Small intestine (tissue), 7 donors: ENCODE measurements around the gene PSRC1. TPM values are rescaled to one million over a fixed set of nuclear protein-coding genes. Genes with fewer than 3 reads are reported as not detected.
A peak's percentile ranks its signal among the peaks of the same experiment; 100 is the strongest.
"Not testable (repeated sequence)": the region's sequence is repeated elsewhere in the genome, so short reads cannot be mapped to it uniquely, and the experiment has no call there.

Experiments used
- DNase-seq, 2 donors: peaks; one replicate each; pipeline versions ENCODE4 v3.0.0 to v3.0.0-alpha.2; 2013
- FAIRE-seq: peaks from 2 replicates; lab custom pipeline; 2012; peaks lifted over from hg19 to GRCh38; lab: Jason Lieb, UNC
- H3K27ac ChIP-seq, 3 donors: one replicate each; pipeline ENCODE4 v1.5.1; 2013; ENCODE audit warnings: low read length in 2 of 3, mild to moderate bottlenecking in 2 of 3, control low read depth in 1 of 3, inconsistent platforms in 1 of 3, low read depth in 1 of 3, moderate library complexity in 1 of 3
- H3K27me3 ChIP-seq, 3 donors: one replicate each; pipeline ENCODE4 v1.6.1; 2013; ENCODE audit warnings: low read length in 3 of 3, inconsistent platforms in 1 of 3; ENCODE audit not compliant: control insufficient read depth in 3 of 3, insufficient read depth in 3 of 3
- H3K36me3 ChIP-seq, 3 donors: one replicate each; pipeline ENCODE4 v1.6.1; 2013; ENCODE audit warnings: low read length in 3 of 3, inconsistent platforms in 1 of 3, low read depth in 1 of 3, mild to moderate bottlenecking in 1 of 3, moderate library complexity in 1 of 3; ENCODE audit not compliant: control insufficient read depth in 3 of 3, insufficient read depth in 2 of 3
- H3K4me1 ChIP-seq, 3 donors: one replicate each; pipeline ENCODE4 v1.6.1; 2013; ENCODE audit warnings: low read length in 2 of 3, inconsistent platforms in 1 of 3, low read depth in 1 of 3, mild to moderate bottlenecking in 1 of 3, moderate library complexity in 1 of 3; ENCODE audit not compliant: control insufficient read depth in 3 of 3, insufficient read depth in 2 of 3
- H3K4me3 ChIP-seq, 3 donors: one replicate each; pipeline ENCODE4 v1.5.1; 2013; ENCODE audit warnings: low read length in 3 of 3, control low read depth in 1 of 3, inconsistent platforms in 1 of 3, low read depth in 1 of 3, mild to moderate bottlenecking in 1 of 3, moderate library complexity in 1 of 3
- H3K9me3 ChIP-seq, 2 donors: one replicate each; pipeline ENCODE4 v1.6.1; 2013; ENCODE audit warnings: low read depth in 1 of 2, low read length in 1 of 2; ENCODE audit not compliant: control insufficient read depth in 2 of 2, insufficient read depth in 1 of 2
- WGBS, 3 donors: extraction: QIAGEN DNeasy Blood & Tissue Kit; methylation state at CpG; one replicate each; pipeline ENCODE4 v1.1.7; 2013; 5-methylcytosine and 5-hydroxymethylcytosine counted together
- polyA plus RNA-seq, 4 donors: library from polyadenylated mRNA; stranded (reverse) in 3 of 4; unstranded in 1 of 4; fragments of 200-250 nt in 3 of 4; fragments of 120-200 nt in 1 of 4; gene quantifications; one replicate each; pipeline versions ENCODE4 v1.2.1 to v1.2.3, GENCODE V29; 2013
- donor health status: healthy with polysubstance abuse.
- donor health status: control.
- donor health status: control.
- donor health status: Bipolar disorder and iron deficiency.
- donor health status: healthy.

PSRC1 gene
- polyA plus RNA-seq, 4 donors = 0.67 to 15.5 (median 8.0) TPM

DNA sequence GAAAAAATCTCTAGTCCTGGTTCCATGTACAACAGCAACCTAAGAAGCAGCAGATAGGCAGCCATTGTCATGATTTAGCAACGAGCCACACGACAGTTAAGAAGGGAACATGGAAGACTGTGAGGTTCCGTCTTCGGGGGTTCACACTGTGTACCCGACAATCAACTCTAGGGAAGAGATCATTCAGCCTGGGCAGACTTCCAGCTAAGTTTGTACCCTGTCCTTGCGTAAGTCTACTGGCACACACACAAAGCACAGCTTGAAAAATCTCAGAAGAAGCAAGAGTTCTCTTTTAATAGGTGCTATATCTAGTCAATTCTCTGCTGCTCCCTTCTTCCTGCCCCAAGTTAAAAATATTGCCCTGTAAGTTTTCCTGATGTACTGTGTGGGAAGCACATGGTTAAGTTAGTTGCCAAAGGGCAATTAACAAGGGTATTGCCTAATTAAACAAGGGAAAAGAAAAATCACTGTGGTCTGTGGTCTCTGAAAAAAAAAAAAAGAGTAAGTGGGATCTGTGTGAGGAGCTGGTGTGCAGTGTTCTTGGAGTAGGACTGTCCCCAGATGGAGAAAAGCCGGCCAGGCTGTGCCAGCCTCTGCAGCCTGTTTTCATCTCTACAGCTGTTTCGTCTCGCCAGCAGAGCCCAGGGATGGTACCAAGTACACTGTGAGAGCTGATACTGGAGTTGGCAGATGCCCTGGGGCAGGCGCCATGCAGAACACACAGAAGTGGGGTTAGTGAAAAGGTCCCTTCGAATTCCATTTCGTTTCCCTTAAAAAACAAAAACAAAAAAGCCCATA, 30.2 kb upstream of the PSRC1 start:
- 28 to 67% (median 53%) methylated on average over 12 of the region's 12 CpGs for WGBS, 3 donors
- peaks cover 5 to 44% (median 7%) of the 10 kb centered on the region in 3 donors for H3K36me3 ChIP-seq

DNA sequence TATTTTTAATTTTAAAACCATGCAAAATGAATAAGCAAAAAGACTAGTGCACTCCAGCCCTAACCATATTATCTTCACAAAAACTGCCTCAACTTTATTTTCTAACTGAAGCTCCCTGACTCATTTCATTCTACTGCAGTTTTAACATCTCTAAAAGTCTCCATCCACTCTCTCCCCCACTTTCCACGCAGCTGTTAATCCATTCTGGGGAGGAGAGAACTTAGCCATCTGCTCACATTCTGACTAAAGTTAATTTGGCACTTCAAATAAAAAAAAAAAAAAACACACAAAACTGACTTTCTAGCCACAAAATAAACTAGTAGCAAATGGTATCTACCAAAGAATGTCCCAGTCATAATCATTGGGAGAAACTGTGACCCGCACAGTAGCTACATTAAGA, 29.3 kb upstream of the PSRC1 start:
- H3K4me1 ChIP-seq = peaks cover 0 to 18% (median 4%) of the 10 kb centered on the region in 3 donors
- H3K9me3 ChIP-seq = no peaks in the 10 kb centered on the region
- H3K27ac ChIP-seq = no peak overlapping the region
- no peak overlapping the region for H3K4me3 ChIP-seq
- DNase-seq (no peak), FAIRE-seq (no peak)
- no peaks in the 10 kb centered on the region for H3K27me3 ChIP-seq
- peaks cover 5 to 36% (median 5%) of the 10 kb centered on the region in 3 donors for H3K36me3 ChIP-seq
- 83 to 97% (median 90%) methylated on average over 2 of the region's 2 CpGs for WGBS, 3 donors

More for the DNA sequence above, 30.2 kb upstream of the PSRC1 start:
- FAIRE-seq (no peak), DNase-seq (peak in 1 of 2 donors; percentile 78)
- H3K27me3 ChIP-seq = no peaks in the 10 kb centered on the region
- H3K9me3 ChIP-seq = no peaks in the 10 kb centered on the region
- H3K4me3 ChIP-seq = no peak overlapping the region
- no peak overlapping the region for H3K27ac ChIP-seq
- peaks cover 0 to 12% (median 2%) of the 10 kb centered on the region in 3 donors for H3K4me1 ChIP-seq

DNA sequence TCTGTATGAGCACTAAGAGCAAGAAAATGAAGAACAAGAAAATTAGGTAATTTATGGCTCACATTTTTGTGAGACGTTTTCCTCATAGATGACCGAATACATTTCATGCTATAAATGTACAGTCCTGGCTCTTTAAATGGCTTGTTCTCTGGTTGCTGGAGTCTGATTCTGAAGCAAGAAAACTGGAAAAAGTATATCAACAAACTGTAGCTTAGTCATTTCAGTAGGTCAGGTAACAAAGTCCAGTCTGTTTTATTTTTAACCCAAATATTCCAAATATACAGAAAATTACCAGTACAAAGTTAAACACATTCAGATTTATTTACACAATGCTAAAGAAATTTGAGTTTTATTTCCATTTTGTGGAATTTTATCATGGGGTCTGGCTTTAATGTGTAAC, 26.4 kb upstream of the PSRC1 start:
- Histone ChIP-seq H3K27ac (peak overlapping the region in 1 of 3 donors; percentile 25), H3K27me3 (no peaks in the 10 kb centered on the region), H3K4me3 (no peak overlapping the region), H3K4me1 (peaks cover 4 to 39% (median 4%) of the 10 kb centered on the region in 3 donors), H3K36me3 (peaks cover 2 to 17% (median 5%) of the 10 kb centered on the region in 3 donors), H3K9me3 (no peaks in the 10 kb centered on the region)
- FAIRE-seq (no peak), DNase-seq (peak in 1 of 2 donors; percentile 30)
- WGBS, 3 donors = 63 to 74% (median 73%) methylated on average over 2 of the region's 2 CpGs

DNA sequence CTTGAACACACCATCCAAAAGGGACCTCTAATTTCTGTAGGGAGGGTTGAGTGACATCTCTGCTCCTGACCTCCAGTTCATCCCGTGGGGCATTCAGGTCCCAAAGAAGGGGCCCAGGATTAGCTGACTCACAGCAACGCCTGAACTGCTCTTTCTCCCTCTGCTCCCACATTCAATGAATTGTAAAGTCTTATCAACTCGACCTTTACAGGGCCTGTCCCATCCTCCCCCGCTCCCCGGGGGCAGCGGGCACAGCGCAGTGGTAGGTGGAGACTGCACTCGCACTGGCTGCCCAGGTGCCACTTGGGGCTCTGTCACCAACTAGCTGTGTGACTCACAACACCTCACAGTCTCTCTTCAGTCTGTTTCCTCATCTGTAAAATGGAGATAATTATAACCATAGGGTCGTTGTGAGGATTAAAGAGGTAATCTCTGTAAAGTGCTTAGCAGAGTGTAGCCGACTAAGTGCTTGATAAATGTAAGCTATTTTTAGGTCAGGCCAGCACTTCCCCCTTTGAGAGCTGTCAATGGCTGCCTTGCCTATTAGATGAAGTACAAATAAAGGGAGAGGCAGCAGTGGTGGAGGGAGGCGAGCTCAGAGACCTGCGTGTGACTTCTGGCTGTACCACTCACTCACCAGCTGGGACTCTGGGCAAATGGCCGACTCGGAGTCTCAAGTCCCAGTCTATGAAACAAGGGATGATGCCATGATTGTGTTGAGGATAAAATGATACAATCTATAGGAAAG, 24.5 kb upstream of the PSRC1 start:
- DNase-seq = peak; percentile 78 to 79
- 22 to 51% (median 24%) methylated on average over 14 of the region's 14 CpGs for WGBS, 3 donors
- Histone ChIP-seq H3K9me3 (no peaks in the 10 kb centered on the region), H3K4me3 (no peak overlapping the region), H3K4me1 (peaks cover 2 to 39% (median 4%) of the 10 kb centered on the region in 3 donors), H3K36me3 (peaks cover 0 to 11% (median 0%) of the 10 kb centered on the region in 3 donors), H3K27ac (peak overlapping the region in 2 of 3 donors; percentile 48 to 61), H3K27me3 (no peaks in the 10 kb centered on the region)
- FAIRE-seq = no peak

DNA sequence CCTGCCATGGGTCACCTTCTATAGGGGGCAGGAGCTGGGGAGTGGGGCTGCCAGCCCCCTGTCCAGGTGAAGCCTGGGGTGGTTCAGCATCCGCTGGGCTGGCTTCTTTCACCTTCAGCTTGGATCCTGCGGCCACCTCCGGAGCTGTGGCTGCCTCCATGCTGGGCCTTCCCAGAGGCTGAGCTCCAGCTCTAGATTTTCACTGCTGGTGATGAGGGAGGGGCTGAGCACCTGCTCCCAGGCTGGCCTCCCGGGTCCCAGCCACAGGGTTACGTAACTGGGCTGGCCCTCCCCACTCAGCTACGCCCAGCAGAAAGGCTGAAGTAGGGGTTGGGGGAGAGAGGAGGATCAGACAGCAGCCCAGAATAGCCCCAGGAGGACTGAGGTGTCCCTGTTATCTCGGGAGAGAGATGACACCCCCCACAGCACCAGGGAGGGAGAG, 23.9 kb upstream of the PSRC1 start, which contains the start of gene MYBPHL:
MYBPHL (minus strand) TSS at position 180 of the 442 bp plus-strand sequence; CDS start at position 160, 20 bp downstream.
- DNase-seq = peak in 1 of 2 donors; percentile 74
- Histone ChIP-seq H3K4me1 (peaks cover 2 to 39% (median 4%) of the 10 kb centered on the region in 3 donors), H3K36me3 (peaks cover 0 to 11% (median 0%) of the 10 kb centered on the region in 3 donors), H3K27ac (peak within 1 kb of the TSS in 2 of 3 donors; percentile 48 to 61), H3K27me3 (no peaks in the 10 kb centered on the region), H3K4me3 (no peak within 1 kb of the TSS), H3K9me3 (no peaks in the 10 kb centered on the region)
- FAIRE-seq = no peak
- 33 to 66% (median 47%) methylated on average over 7 of the region's 7 CpGs for WGBS, 3 donors

DNA sequence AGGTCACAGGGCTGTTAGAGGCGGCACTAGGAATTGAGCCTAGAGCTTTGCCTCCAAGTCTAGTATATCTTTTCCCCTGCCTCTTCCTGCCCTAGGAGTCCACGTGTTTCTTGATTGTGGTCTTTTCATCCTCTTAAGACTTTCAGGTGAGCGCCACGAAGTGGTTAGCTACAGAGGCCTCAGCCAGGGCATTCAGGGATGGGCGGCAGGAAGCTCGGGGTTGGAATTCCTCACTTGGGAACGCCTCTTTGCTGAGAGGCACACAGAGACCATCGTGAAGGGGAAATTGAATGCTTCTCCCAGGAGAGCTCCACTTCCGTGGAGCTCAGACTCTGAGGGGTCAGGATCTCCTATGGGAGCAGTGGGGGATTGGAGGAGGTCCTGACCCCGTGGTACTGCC, 23.0 kb upstream of the PSRC1 start:
- WGBS, 3 donors = 62 to 79% (median 75%) methylated on average over 9 to 10 of the region's 10 CpGs
- Histone ChIP-seq H3K36me3 (peaks cover 0 to 11% (median 0%) of the 10 kb centered on the region in 3 donors), H3K4me1 (peaks cover 2 to 42% (median 4%) of the 10 kb centered on the region in 3 donors), H3K27ac (peak overlapping the region in 1 of 3 donors; percentile 61)
- not testable (repeated sequence) for H3K9me3 ChIP-seq, FAIRE-seq, H3K27me3 ChIP-seq, H3K4me3 ChIP-seq
- DNase-seq = peak in 1 of 2 donors; percentile 72

DNA sequence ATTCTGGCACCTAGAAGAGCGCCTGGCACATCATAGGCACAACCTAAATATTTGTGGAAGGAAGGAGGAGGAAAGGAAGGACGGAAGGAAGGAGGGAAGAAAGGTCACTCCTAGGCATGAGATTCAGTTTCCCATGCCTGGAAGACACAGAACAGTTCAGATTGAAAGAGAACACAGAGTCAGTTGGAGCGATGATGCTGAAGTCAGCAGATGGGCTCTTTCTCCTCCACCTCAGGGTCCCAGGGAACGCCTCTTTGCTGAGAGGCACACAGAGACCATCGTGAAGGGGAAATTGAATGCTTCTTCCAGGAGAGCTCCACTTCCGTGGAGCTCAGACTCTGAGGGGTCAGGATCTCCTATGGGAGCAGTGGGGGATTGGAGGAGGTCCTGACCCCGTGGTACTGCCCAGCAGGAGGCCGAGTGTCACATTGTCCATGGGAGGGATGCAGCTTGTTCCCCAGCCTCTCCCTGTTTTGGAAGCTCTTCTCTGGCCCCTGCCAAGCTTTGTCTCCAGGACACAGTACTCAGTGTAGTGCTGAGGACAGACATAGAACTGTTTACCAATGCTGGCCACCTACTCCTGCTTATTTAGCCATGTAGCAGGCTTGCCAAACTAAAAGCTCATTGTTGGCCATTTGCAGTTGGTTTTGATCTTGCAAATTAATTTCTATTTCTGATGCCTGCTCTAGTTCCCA, 21.4 kb upstream of the PSRC1 start:
- H3K4me3 ChIP-seq = no peak overlapping the region
- no peak for DNase-seq
- peaks cover 0 to 2% (median 0%) of the 10 kb centered on the region in 3 donors for H3K36me3 ChIP-seq
- H3K27ac ChIP-seq = no peak overlapping the region
- WGBS, 3 donors = 63 to 67% (median 66%) methylated on average over 7 to 8 of the region's 8 CpGs
- no peaks in the 10 kb centered on the region for H3K9me3 ChIP-seq
- no peak for FAIRE-seq
- peaks cover 2 to 50% (median 4%) of the 10 kb centered on the region in 3 donors for H3K4me1 ChIP-seq
- H3K27me3 ChIP-seq = no peaks in the 10 kb centered on the region
